Measurements from ENCODE around the gene OBSCN. TPM values are rescaled to one million over a fixed set of nuclear protein-coding genes. Genes with fewer than 3 reads are reported as not detected.
A peak's percentile ranks its signal among the peaks of the same experiment; 100 is the strongest.

OBSCN gene
- total RNA-seq, 2 donors from 2014 or later = 14.5 to 34.9 TPM

- intact Hi-C loops (cut with DNase I) = no loop called here
- Histone ChIP-seq H3K36me3 (replicated peaks in 1 of 2; ENCODE audit: insufficient read depth in 1 of 2, low read depth in 2 of 2) (no peaks in the 10 kb centered on the region), H3K27ac (no peak overlapping the region), H3K9me3 (no peaks in the 10 kb centered on the region), H3K4me3 (no peak overlapping the region), H3K4me1 (no peaks in the 10 kb centered on the region), H3K27me3 (no peaks in the 10 kb centered on the region)
- DNase-seq (peak in 2 of 4 donors; percentile 1 to 6), ATAC-seq (no peak)
- TF ChIP-seq CTCF (IDR thresholded peaks at IDR 0.05) = no peak
- TF ChIP-seq POLR2A (IDR thresholded peaks at IDR 0.05) = peak in 1 of 3 donors; percentile 1
- 86 to 95% methylated on average over 4 to 9 of the region's 9 CpGs for WGBS, 2 donors
These were observed 131.3 kb downstream of the OBSCN start for GRCh38 chr1:228339059-228339704.

GRCh38 chr1:228339766-228340685, 132.2 kb downstream of the OBSCN start:
- no peaks in the 10 kb centered on the region for H3K36me3 ChIP-seq (replicated peaks in 1 of 2; ENCODE audit: insufficient read depth in 1 of 2, low read depth in 2 of 2)
- H3K27me3 ChIP-seq = no peaks in the 10 kb centered on the region
- ATAC-seq (no peak), DNase-seq (peak in 2 of 4 donors; percentile 2 to 5)
- 75 to 88% methylated on average over 7 to 22 of the region's 24 CpGs for WGBS, 2 donors
- intact Hi-C loops (cut with DNase I) = no loop called here
- no peaks in the 10 kb centered on the region for H3K9me3 ChIP-seq
- H3K4me3 ChIP-seq = no peak overlapping the region
- no peak overlapping the region for H3K27ac ChIP-seq
- TF ChIP-seq CTCF (IDR thresholded peaks at IDR 0.05) (no peak), POLR2A (IDR thresholded peaks at IDR 0.05) (no peak)
- H3K4me1 ChIP-seq = no peaks in the 10 kb centered on the region

GRCh38 chr1:228340686-228341449, 133.0 kb downstream of the OBSCN start:
- 87% methylated on average over 39 of the region's 39 CpGs; no CpG with 5 or more reads in 1 of the 2 donors for WGBS, 2 donors
- intact Hi-C loops (cut with DNase I) = no loop called here
- ATAC-seq = no peak

GRCh38 chr1:228341450-228341813, 133.6 kb downstream of the OBSCN start:
- TF ChIP-seq POLR2A (IDR thresholded peaks at IDR 0.05) (no peak), CTCF (IDR thresholded peaks at IDR 0.05) (no peak)
- H3K27ac ChIP-seq = no peak overlapping the region
- H3K9me3 ChIP-seq = no peaks in the 10 kb centered on the region
- intact Hi-C loops (cut with DNase I) = no loop called here
- H3K4me3 ChIP-seq = no peak overlapping the region
- H3K36me3 ChIP-seq (replicated peaks in 1 of 2; ENCODE audit: insufficient read depth in 1 of 2, low read depth in 2 of 2) = no peaks in the 10 kb centered on the region
- no peaks in the 10 kb centered on the region for H3K27me3 ChIP-seq
- H3K4me1 ChIP-seq = no peaks in the 10 kb centered on the region
- DNase-seq (peak in 3 of 4 donors; percentile 3 to 15 (median 9)), ATAC-seq (no peak)
- WGBS, 2 donors = 59 to 86% methylated on average over 3 to 17 of the region's 17 CpGs

More at GRCh38 chr1:228340686-228341449, 133.0 kb downstream of the OBSCN start:
- TF ChIP-seq POLR2A (IDR thresholded peaks at IDR 0.05) = no peak
- TF ChIP-seq CTCF (IDR thresholded peaks at IDR 0.05) = peak in 3 of 7 experiments; percentile 7 to 16 (median 10)
- no peaks in the 10 kb centered on the region for H3K9me3 ChIP-seq
- no peak overlapping the region for H3K27ac ChIP-seq
- H3K4me3 ChIP-seq = no peak overlapping the region
- peak in 3 of 4 donors; percentile 3 to 10 (median 5) for DNase-seq
- no peaks in the 10 kb centered on the region for H3K4me1 ChIP-seq
- no peaks in the 10 kb centered on the region for H3K27me3 ChIP-seq
- no peaks in the 10 kb centered on the region for H3K36me3 ChIP-seq (replicated peaks in 1 of 2; ENCODE audit: insufficient read depth in 1 of 2, low read depth in 2 of 2)
